ENCODE results near the gene MRPL17.

DNA sequence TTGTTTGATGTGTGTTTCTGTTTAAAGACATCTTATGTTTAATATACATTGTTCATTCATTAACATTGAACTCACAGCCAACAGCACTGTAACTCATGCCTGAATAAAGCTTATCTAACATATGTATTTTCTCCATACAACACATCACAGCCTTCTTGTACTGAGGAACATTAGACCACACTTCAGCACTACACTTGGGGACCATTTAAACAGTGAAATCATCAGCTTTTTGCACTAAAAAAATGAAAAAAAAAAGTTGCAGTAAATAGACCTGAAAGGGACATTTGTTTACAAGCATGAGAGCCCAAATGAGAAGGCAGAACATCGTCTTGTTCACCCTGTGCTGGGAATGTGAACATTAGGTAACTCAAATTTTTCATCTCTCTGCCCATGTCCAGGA, 48.6 kb downstream of the MRPL17 start:
- no peak for TF ChIP-seq CTCF (conservative IDR thresholded peaks at IDR 0.05; ENCODE audit: low read length)
- no peak for TF ChIP-seq EZH2phosphoT487 (IDR thresholded peaks at IDR 0.05; ENCODE audit: borderline replicate concordance, low read depth, low read length)
